ENCODE measurements around the gene CCR5AS.

Gene CCR5AS

DNA sequence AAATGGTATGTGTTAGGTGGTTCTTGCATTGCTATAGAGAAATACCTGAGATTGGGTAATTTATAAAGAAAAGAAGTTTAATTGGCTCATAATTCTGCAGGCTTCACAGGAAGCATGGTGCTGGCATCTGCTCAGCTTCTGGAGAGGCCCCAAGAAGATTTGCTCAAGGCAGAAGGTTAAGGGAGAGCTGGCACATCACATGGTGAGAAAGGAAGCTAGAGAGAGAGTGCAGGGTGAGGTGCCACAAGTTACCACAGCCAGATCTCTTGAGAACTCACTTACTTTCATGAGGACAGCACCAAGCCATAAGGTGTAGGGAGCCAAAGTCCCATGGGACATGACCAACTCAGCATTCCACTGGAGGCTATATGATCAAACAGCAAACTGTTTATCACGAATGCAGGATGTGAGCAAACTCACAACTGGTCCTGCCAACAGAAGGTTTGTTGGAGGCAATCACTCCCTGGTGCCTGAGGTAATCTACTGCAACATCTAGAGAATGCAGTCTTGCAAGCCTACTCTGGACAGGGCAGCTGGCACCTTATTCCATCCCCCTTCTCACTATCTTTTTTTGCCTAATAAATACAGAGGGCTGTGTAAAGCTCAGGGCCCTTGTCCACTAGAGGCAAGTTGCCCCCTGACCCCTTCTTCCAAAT, 81.1 kb downstream of the CCR5AS start:
- H3K36me3 ChIP-seq (ENCODE audit: insufficient read depth, low read length) = no peaks in the 10 kb centered on the region
- H3K9me3 ChIP-seq (ENCODE audit: low read length) = no peaks in the 10 kb centered on the region
- no peak overlapping the region for H3K27ac ChIP-seq (ENCODE audit: low read length)
- H2AFZ ChIP-seq (ENCODE audit: low read depth, low read length) = no peak overlapping the region
- no peaks in the 10 kb centered on the region for H3F3A ChIP-seq (ENCODE audit: insufficient read depth, low read length, poor library complexity, severe bottlenecking)
- no peaks in the 10 kb centered on the region for H3K79me2 ChIP-seq (replicated peaks; ENCODE audit: insufficient read depth, low read length)
- H3K27me3 ChIP-seq (ENCODE audit: insufficient read depth, low read depth, low read length) = no peaks in the 10 kb centered on the region
- no peak overlapping the region for H3K4me3 ChIP-seq (ENCODE audit: low read length)
- H3K9me2 ChIP-seq (ENCODE audit: insufficient read depth, low read length) = no peaks in the 10 kb centered on the region
- H3K9ac ChIP-seq (ENCODE audit: low read length) = no peak overlapping the region
- H3K4me2 ChIP-seq (ENCODE audit: low read length) = no peak overlapping the region
- TF ChIP-seq EZH2 (IDR thresholded peaks at IDR 0.05; ENCODE audit: borderline replicate concordance, insufficient read depth, low read length, poor library complexity, severe bottlenecking) (no peak), MXI1 (conservative IDR thresholded peaks at IDR 0.05; ENCODE audit: poor library complexity, severe bottlenecking) (no peak), TAF1 (IDR thresholded peaks at IDR 0.05; ENCODE audit: low read depth) (no peak), POLR2AphosphoS5 (IDR thresholded peaks at IDR 0.05) (no peak), SMC3 (conservative IDR thresholded peaks at IDR 0.05; ENCODE audit: poor library complexity) (no peak), EP300 (conservative IDR thresholded peaks at IDR 0.05; ENCODE audit: poor library complexity, severe bottlenecking) (no peak), RAD21 (conservative IDR thresholded peaks at IDR 0.05) (no peak)
- TF ChIP-seq, protein P1, sequence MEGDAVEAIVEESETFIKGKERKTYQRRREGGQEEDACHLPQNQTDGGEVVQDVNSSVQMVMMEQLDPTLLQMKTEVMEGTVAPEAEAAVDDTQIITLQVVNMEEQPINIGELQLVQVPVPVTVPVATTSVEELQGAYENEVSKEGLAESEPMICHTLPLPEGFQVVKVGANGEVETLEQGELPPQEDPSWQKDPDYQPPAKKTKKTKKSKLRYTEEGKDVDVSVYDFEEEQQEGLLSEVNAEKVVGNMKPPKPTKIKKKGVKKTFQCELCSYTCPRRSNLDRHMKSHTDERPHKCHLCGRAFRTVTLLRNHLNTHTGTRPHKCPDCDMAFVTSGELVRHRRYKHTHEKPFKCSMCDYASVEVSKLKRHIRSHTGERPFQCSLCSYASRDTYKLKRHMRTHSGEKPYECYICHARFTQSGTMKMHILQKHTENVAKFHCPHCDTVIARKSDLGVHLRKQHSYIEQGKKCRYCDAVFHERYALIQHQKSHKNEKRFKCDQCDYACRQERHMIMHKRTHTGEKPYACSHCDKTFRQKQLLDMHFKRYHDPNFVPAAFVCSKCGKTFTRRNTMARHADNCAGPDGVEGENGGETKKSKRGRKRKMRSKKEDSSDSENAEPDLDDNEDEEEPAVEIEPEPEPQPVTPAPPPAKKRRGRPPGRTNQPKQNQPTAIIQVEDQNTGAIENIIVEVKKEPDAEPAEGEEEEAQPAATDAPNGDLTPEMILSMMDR (IDR thresholded peaks at IDR 0.05; ENCODE audit: poor library complexity, severe bottlenecking) = no peak
- TF ChIP-seq, protein P2, sequence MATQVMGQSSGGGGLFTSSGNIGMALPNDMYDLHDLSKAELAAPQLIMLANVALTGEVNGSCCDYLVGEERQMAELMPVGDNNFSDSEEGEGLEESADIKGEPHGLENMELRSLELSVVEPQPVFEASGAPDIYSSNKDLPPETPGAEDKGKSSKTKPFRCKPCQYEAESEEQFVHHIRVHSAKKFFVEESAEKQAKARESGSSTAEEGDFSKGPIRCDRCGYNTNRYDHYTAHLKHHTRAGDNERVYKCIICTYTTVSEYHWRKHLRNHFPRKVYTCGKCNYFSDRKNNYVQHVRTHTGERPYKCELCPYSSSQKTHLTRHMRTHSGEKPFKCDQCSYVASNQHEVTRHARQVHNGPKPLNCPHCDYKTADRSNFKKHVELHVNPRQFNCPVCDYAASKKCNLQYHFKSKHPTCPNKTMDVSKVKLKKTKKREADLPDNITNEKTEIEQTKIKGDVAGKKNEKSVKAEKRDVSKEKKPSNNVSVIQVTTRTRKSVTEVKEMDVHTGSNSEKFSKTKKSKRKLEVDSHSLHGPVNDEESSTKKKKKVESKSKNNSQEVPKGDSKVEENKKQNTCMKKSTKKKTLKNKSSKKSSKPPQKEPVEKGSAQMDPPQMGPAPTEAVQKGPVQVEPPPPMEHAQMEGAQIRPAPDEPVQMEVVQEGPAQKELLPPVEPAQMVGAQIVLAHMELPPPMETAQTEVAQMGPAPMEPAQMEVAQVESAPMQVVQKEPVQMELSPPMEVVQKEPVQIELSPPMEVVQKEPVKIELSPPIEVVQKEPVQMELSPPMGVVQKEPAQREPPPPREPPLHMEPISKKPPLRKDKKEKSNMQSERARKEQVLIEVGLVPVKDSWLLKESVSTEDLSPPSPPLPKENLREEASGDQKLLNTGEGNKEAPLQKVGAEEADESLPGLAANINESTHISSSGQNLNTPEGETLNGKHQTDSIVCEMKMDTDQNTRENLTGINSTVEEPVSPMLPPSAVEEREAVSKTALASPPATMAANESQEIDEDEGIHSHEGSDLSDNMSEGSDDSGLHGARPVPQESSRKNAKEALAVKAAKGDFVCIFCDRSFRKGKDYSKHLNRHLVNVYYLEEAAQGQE (IDR thresholded peaks at IDR 0.05; ENCODE audit: borderline replicate concordance) = no peak
- H4K20me1 ChIP-seq (ENCODE audit: insufficient read depth) = no peaks in the 10 kb centered on the region

DNA sequence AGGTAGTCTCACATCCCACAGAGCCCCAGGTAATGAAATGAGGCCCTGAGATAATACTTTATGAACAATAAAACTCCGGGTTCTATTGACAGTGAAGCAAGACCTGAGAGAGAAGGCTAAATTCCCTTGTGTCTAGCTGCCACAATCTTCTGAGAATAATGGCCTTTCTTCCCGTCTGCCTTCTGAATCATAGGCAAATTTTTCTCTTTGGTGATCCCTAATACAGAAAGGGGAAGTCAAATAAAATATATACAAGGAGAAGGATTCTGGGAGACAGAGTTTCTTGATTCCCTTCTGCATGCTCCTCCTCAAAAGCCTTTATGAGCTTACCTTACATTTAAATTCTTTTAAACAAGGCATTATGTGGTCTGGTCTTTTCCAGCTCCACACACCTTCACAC, 82.8 kb downstream of the CCR5AS start:
- Histone ChIP-seq H3K9me3 (ENCODE audit: low read length) (no peaks in the 10 kb centered on the region), H3K4me3 (ENCODE audit: low read length) (no peak overlapping the region), H3F3A (ENCODE audit: insufficient read depth, low read length, poor library complexity, severe bottlenecking) (no peaks in the 10 kb centered on the region), H3K79me2 (replicated peaks; ENCODE audit: insufficient read depth, low read length) (no peaks in the 10 kb centered on the region), H2AFZ (ENCODE audit: low read depth, low read length) (no peak overlapping the region), H3K9ac (ENCODE audit: low read length) (no peak overlapping the region), H3K27ac (ENCODE audit: low read length) (no peak overlapping the region), H4K20me1 (ENCODE audit: insufficient read depth) (no peaks in the 10 kb centered on the region), H3K27me3 (ENCODE audit: insufficient read depth, low read depth, low read length) (no peaks in the 10 kb centered on the region), H3K36me3 (ENCODE audit: insufficient read depth, low read length) (no peaks in the 10 kb centered on the region), H3K4me2 (ENCODE audit: low read length) (no peak overlapping the region), H3K9me2 (ENCODE audit: insufficient read depth, low read length) (no peaks in the 10 kb centered on the region)
- TF ChIP-seq EP300 (conservative IDR thresholded peaks at IDR 0.05; ENCODE audit: poor library complexity, severe bottlenecking) (no peak), SMC3 (conservative IDR thresholded peaks at IDR 0.05; ENCODE audit: poor library complexity) (no peak), EZH2 (IDR thresholded peaks at IDR 0.05; ENCODE audit: borderline replicate concordance, insufficient read depth, low read length, poor library complexity, severe bottlenecking) (no peak), MXI1 (conservative IDR thresholded peaks at IDR 0.05; ENCODE audit: poor library complexity, severe bottlenecking) (no peak), POLR2AphosphoS5 (IDR thresholded peaks at IDR 0.05) (no peak), TAF1 (IDR thresholded peaks at IDR 0.05; ENCODE audit: low read depth) (no peak), RAD21 (conservative IDR thresholded peaks at IDR 0.05) (no peak)
- TF ChIP-seq, protein P1 (IDR thresholded peaks at IDR 0.05; ENCODE audit: poor library complexity, severe bottlenecking) = no peak
- TF ChIP-seq, protein P2 (IDR thresholded peaks at IDR 0.05; ENCODE audit: borderline replicate concordance) = no peak
